ENCODE results near the gene MED9.

The MED9 gene

DNA sequence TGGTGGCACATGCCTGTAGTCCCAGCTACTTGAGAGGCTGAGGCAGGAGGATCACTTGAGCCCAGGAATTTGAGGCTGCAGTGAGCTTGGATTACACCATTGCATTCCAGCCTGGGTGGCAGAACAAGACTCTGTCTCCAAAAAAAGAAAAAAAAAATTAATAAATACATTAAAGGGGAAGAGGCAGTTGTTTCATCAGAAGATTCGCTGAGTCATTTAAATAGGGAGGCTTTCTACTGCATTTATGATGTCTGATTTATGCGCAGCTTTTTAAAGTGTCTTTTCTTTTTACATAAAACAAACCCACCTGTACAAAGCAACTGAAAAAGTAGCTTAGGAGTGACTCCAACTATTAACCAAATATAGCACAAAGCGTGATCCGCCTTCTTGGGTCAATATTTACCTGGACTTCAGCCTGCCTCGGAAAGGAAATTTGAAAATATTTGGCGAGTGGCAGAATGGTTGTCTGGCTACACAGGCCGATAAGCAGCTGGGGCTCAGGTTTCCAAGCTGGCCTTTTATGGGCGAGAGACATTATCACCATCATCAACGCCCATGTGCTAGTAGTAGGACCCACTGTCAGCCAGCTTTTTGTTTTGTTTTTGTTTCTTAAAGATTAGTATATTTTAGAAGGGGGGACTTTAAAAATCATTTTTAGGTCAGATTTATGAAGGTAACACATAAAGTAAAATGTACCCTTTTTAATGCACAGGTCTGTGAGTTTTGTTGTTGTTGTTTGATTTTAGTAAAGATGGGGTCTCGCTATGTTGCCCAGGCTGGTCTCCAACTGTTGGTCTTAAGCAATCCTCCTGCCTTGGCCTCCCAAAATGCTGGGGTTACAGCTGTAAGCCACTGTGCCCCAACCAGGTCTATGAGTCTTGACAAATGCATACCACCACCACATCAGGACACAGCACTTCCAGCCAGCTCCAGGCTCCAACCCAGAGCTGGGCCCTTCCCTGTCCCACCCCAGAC lies 61.9 kb downstream of the MED9 start:
- no peak for DNase-seq

- no peak for DNase-seq
Measured at GRCh38 chr17:17539591-17539990, 62.8 kb downstream of the MED9 start.

DNA sequence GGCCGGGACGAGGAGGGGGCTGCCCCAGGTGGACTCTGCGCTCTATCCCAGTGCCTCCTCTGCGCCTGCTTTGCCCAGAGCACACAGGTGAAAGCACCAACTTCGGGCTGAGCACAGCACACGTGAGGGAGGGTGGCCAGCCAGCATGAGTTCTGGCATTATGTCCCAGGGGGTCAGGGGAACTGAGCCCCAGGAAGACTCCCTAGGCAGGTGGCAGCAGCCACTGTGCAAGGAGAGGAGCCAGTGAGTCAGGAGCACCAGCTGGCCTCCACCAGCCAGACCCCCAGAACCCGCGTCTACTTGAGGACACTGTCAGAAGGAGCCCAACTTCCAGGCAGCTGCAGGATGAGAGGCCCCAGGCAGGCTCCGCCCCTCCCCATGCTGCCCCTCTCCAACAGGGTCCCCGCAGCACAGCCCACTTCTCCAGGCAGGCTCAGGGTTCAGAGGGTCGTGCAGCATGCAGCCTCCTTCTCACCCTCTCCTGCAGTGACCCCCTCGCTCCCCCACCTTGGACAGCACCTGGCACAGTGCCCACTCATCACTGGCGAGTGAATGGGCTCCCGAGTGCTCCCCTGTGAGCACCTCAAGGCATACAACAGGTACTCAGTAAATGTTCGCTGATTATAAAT lies 63.6 kb downstream of the MED9 start:
- no peak for DNase-seq

DNA sequence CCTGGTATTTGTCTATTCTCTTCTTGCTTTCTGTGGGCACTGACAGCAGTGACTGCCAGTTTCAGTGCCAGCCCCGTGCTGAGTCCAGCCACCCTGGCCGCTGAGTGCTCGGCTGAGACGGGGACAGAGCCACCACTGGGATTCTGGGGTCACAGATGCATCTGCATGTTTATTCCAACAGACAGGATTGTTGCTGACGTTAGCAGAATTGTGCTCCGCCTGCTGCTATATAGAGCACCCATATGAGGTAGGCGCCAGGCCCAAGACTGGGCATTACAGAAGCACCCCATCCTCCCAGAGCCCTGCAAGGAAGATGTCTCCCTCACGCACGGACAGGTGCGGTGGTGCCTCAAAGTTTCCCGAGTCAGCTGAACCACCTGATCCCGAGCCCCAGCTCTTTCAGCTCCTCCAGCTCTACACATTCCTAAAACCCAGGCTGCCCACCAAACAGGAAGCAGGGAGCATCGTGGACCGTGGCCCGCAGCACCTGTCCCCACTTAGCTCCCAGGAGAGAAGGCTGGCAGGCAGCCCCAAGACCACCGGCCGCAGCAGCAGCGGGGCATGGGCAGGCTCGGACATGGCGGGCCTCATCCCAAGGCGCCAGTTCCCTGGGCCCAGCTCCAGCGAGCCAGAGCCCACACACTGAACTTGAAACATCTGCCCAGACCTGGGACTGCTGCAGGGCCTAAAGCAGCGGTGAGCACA lies 64.3 kb downstream of the MED9 start:
- no peak for DNase-seq

DNA sequence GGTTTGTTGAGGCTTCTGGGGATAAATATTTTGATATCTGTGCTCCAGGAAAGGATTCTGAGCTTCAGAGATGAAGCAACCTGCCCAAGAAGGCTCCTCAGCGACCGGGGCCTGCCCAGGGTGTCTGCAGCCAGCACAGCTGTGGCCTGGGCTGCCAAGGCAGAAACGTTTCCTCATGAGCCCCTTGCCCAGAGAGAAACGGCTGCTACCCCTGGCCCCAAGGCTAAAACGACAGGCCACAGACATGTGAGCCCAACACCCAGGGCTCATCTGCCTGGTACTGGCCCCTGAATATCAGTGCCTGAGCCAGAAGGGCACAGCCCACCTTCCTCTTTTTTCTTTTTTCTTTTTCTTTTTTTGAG lies 64.8 kb downstream of the MED9 start:
- DNase-seq: no peak

Data from stimulated activated CD4-positive, alpha-beta T cell treated with anti-CD3 and anti-CD28 coated beads, Interleukin-2, amount 100 ng/mL, for 48 hours (primary cell).